Tongue (tissue), 2 donors: Measurements from ENCODE around the gene F2RL3. TPM values are rescaled to one million over a fixed set of nuclear protein-coding genes. Genes with fewer than 3 reads are reported as not detected.

Source experiments
- DNase-seq: peaks from one replicate; pipeline ENCODE4 v3.0.0-alpha.2; 2015
- total RNA-seq: library from RNA; depleted of rRNA; stranded (reverse); fragments of >200 nt; gene quantifications from one replicate; pipeline ENCODE4 v1.2.3, GENCODE V29; 2014

The F2RL3 gene
- total RNA-seq, 1 donor from 2014 or later = 1.3 TPM

DNA sequence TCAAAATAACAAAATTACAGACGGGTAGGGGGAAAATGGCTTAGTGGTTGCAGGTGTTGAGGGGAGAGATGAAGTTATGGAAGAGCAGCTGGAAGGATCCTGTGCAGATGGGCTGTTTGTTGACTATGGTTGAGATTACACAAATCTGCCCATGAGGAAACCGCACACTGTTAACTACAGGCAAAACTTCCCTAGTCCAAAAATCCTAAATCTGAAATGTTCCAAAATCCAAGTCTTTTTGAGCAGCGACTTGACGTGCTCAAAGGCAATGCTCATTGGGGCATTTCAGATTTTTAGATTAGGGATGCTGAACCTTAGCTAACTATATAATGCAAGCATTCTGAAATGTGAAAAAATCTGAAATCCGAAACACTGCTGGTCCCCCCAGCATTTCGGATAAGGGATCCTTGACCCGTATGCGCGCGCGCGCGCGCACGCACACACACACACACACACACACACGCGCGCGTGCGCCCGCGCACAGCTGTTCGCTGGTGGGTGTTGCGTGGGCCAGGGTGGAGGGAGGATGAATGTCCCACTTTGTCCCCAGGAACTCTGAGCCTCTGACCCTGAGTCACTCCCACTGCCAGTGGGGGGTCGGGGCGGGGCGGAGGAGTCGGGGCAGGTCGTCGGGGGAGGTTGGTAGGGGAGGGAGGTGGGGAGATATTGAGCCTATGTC, 6.8 kb downstream of the F2RL3 start:
- no peak for DNase-seq

DNA sequence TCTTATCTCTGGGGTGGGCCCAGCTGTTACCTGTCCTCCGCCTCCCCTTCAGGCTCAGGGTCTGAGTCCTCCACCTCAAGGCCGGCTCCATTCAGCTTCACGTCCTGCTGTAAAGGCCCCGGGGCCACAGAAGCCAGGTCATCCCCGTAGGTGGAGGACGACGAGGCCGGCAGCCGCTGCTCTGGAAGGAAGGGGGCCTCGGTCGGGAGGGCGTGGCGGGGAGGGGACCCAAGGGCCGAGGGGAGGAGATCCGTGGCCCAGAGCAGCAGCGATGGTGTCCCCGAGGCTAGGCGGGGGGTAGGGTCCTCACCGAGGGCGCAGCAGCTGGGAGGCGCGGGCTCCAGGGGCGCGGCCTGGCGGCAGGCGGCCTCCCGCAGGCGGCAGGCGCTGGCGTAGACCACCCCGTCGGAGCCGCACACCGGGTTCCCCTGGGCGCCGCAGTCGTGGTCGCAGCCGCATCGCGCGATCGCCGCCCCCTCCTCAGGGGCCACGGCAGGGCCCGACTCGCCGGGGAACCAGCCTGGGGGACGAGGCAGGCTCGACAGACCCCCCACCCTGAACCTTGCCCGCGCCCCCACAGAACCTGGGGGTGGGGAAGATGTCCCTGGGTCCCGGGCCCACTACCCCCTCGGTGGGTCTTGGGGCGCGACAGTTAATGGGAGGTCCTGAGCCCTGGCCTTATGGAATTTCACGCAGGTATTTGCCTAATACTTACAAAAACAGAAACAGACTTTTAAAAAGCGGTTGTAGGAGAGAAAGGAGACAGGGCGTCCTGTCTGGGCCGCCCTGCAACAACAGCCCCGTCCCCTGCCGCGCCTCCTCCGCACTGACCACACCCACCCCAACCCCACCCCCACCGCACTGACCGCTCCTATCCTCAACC, 7.6 kb downstream of the F2RL3 start:
- no peak for DNase-seq

DNA sequence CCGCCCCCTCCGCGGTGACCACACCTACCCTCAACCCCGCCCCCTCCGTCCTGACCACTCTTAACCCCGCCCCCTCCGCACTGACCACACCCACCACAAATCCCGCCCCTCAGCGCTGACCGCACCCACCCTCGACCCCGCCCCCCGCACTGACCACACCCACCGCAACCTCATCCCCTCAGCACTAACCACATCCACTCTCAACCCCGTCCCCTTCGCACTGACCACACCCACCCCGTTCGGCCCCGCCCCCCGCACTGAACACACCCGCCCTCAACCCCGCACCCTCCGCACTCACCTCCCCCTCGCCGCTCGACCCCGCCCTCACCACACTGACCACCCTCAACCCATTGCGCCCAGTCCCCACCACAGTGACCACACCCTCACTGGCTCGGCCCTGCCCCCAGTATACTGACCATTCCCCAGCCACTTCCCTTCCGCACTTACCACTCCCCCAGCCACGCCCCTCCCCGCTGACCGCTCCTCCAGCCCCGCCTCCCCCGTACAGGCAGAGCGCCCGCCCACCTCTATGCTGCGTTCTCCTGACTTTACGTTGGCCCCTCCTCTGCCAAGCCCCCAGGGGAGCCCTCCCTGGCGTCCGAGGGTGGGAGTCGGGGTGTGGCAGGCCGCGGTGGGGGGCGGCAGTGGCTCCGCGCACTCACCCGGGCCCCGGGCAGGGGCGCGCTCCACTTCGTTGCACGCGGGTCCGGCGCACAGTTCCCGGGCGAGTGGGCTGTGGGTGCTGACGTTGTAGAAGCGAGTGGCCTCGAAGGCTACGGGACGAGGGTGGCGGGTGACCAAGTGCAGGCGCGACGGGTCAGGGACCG, 8.4 kb downstream of the F2RL3 start:
- DNase-seq = peak; percentile 92

DNA sequence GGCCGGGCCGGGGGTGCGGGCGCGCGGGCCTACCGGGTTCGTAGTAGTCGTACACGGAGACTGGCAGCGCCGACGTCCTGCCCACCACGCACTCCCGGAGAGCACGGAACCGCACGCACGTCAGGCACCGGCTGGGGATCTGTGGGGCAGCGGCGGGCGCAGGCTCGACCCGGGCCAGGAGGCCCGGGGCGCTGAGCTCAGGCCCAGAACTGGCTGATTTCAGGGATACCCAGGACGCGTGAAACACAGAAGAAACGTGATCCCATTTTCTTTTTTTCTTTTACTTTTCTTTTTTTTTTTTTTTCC, 9.0 kb downstream of the F2RL3 start:
- DNase-seq = no peak

DNA sequence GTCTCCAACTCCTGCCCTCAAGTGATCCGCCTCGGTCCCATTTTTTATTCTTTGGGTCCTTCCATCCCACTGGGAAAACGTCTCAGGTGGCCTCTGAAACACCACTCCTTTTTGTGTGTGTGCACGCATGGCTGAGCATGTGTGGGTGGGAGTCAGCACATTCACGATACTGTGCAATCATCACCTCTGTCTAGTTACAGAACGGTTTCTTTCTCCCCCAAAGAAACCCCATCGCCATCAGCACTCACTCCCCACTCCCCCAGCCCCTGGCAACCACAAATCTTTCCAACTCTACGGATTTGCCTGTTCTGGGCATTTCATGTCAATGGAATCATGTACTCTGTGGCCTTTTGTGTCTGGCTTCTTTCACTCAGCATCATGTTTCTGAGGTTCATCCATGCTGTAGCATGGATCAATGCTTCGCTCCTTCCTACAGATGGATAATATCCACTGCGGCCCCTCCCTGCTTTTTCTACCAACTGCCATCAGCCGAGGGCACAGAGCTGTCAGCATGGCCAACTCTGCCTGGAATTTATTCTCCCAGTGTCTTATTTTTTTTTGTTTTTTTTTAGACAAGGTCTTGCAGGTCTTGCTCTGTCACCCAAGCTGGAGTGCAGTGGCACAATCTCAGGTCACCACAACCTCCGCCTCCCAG, 9.7 kb downstream of the F2RL3 start:
- DNase-seq = no peak

DNA sequence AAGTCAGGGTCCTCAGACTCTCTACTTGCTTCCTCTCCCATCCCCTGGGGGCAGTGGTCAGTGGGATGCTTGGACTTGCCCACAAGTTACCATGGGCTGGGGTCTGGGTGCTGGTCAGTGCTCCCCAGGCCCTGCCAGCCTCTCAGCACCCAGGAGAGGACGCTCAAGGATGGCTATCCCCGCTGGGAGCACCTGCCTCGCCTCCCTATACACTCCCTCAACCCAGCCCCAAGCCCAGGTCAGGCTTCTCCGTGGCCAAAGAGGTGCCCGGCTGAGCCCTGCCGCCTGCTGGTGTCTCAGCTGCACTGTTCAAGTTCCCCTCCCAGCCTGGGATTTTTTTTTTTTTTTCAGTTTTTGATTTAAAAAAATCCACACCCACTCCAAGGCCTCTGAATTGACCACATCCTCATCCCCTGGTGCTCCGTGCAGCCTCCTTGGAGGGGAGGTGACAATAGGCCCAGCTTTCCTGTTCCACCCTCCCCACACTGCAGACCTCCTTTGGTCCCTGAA, 10.8 kb downstream of the F2RL3 start:
- no peak for DNase-seq

DNA sequence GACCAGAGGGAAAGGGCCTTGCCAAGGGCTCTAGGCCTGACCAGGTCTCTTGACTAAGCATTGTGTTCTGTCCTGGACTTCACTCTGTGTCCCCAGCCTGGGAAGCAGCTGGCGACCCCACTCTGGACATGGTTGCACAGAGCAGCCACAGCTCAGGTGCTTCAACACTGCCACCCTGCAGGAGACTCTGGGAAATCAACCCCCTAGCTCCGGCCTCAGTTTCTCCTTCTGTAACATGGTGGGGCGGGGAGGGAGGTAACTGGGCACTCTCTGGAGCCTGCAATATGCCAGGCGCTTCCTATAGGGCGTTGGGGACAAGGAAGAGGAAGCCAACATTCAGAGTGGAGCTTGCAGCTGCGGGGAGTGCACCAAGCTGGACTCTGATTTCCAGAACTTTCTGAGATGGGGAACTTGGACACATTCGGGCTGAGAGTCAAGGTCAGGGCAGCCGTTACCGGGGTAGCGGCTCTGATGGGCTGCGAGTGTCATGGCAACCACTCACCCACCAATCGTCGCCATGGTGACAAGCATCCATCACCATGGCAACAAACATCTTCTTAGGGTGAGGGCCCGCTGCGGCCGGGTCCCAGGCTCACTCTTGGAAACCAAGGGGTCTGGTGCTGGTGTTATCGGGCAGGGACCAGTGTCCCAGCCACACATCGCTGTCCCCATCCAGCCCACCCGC, 12.8 kb downstream of the F2RL3 start:
- no peak for DNase-seq

DNA sequence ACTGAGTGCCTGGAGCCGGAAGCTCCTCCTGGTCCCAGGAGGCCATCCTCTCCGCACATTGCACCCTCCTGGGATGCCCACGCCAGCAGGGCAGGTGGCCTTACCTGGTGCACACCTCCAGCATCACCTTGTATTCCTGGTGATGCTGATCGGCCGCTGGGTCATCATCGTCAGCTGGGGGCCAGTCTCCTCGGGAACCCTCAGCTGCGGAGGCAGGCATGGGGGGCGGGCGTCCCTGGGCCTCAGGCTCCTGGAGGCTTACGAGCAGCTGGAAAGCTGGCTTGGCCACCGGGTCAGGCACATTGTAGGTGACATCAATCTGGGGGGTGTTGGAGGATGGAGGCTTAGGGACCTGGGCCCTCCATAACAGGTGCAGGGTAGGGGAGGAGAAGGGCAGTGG, 13.7 kb downstream of the F2RL3 start:
- DNase-seq = no peak

DNA sequence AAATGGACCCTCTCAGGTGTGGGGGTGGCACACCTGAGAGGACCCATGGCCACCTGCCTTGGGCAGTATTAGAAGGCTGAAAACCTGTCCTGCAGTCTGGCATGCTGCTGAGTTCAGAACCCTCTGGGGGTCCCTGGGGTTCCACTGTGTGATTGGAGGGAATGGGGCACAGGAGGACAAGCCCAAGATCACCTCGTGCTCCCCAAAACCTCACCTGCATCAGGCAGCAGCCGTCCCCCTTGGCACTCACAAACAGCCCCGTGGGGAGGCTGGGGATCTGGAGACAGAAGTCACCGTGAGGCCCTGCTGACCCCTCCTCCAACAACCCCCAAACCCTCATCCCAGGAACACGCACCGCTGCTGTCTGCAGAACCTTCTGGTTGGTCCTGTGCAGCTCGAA, 14.5 kb downstream of the F2RL3 start:
- no peak for DNase-seq

DNA sequence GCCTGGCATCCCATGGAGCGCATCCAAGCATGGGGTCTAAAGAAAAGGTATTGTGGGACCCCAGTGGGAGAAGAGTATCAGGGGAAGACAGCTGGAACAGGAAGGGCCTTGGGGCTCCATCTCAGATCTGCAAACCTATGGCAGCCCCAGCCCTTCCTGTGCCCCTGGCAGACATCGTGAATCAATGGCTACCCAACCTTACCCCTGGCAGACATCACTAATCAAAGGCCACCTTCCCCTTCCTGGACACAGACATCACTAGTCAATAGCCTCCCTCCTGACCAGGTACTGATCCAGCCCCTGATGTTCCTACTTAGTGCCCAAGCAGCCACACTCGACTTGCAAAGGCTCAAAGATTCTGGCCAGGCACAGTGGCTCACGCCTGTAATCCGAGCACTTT, 15.8 kb downstream of the F2RL3 start:
- DNase-seq = no peak

DNA sequence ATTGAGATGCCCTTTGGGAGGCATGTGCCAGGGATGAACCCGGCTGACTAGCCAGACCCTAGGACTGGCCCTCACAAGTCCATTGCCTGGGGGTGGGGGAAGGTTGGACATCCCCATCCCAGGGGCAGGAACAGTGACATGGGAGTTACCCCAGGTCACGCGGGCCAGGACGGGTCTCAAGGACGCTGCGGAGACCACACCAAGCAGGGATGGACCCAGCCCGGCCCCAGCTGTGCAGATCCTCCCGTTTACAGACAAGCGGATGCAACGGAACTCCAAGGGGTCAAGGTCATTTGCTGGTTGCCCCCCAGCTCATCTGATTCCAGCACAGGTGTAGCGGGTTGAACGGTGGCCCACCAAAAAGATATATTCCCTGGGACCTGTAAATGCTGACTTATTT, 20.0 kb downstream of the F2RL3 start:
- no peak for DNase-seq

DNA sequence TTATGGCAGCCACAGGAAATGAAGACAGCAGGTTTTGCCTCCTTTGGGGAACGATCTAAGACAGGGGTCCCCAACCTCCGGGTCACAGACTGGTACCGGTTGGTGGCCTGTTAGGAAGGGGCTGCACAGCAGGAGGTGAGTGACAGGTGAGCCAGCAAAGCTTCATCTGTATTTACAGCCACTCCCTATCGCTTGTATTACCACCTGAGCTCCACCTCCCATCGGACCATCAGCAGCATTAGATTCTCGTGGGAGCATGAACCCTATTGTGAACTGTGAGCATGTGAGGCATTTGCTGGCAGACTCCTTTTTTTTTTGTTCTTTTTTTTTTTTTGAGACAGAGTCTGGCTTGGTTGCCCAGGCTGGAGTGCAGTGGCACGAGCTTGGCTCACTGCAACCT, 22.2 kb downstream of the F2RL3 start:
- DNase-seq = no peak

DNA sequence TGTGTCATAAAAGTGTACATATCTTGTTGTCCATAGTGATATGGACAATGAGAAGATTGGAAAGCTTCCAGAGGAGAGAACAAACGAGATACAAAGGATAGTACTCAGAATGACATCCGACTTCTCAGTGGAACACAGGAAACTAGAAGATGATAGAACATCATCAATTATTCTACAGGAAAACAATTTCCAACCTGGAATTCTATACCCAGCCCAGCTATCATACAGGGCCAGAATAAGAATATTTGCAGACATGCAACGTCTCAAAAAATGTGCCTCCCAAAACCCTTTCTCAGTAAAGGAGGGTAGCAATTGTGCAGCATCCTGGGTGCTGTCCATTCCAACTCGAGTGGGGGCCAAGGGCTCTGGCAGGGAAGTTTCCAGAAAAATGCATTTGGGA, 24.0 kb downstream of the F2RL3 start:
- DNase-seq = no peak

DNA sequence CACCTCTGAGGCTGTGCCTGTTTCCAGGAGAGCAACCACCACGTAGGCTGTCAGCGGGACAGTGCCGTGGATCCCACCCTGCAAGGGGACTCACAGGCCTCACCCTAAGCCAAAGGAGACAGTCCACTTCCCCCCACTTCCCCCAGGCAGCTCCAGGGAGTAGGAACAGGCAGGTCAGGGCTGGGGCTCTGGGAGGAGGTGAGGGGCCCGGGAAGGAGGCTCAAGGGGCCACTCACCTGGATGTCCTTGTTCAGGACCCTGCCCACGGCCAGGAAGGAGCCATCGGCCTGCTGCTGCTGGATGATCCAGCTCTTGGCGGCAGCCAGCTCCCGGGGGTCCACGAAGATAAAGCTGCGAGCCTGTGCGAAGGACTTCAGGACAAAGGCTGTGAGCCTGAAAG, 25.6 kb downstream of the F2RL3 start:
- DNase-seq = no peak

DNA sequence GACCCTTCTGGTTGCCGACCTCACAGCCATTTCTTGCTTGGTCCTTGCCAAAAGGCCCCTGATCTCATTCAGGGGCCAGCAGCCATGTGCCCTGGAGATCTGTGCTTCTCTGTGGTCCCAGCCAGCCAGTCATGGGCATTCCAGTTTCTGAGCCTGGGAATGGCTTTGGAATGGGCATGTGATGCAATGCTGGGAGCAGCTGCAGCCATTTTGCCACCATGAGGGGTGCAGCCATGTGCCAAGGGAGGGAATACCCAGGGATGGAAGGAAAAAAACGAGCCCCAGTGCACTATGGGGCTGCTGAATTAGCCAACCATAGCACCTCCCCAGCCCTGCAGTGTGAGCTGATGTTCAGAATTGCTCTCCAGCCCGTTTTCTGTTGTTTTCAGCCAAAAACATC, 26.3 kb downstream of the F2RL3 start:
- no peak for DNase-seq

DNA sequence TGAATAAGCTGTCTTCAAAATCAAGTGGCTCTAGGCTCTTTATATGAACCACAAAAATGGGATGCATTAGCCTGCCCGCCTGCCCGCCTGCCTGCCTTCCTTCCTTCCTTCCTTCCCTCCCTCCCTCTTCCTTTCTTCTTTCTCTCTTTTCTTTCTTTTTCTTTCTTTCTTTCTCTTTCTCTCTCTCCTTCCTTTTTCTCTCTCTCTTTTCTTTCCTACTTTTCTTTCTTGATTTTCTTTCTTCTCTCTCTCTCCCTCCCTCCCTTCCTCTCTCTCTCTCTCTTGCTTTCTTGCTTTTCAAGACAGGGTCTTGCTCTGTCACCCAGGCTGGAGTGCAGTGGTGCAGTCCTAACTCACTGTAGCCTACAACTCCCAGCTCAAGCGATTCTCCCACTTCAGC, 26.9 kb downstream of the F2RL3 start:
- DNase-seq = no peak

DNA sequence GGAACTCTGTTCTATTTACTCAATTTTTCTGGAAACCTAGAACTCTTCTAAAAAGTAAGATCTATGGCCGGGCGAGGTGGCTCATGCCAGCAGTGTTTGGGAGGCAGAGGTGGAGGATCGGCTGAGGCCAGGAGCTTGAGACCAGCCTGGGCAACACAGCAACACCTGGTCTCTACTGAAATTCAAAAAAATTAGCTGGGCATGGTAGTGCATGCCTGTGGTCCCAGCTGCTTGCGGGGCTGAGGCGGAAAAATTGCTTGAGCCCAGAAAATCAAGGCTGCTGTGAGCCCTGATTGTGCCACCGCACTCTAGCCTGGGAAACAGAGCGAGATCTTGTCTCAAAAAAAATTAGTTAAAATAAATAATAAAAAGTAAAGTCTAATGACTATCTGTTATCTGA, 28.6 kb downstream of the F2RL3 start:
- DNase-seq = no peak

DNA sequence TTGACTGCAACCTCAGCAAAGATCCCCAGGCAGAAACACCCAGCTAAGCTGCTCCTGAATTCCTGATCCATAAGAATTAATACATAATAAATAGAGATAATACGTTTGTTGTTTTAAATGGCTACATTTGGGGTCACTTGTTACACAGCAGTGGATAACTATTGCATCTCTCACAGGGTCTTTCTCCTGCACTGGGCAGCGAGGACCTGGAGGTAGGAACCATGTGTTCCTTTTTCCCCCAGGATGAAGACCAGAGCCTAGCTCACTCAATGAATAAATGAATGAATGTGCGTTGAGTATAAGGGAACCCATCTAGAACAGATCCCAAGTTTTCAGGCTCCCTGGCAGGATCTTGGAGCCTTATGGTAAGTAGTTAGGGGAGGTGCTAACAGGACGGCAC, 30.7 kb downstream of the F2RL3 start:
- no peak for DNase-seq

DNA sequence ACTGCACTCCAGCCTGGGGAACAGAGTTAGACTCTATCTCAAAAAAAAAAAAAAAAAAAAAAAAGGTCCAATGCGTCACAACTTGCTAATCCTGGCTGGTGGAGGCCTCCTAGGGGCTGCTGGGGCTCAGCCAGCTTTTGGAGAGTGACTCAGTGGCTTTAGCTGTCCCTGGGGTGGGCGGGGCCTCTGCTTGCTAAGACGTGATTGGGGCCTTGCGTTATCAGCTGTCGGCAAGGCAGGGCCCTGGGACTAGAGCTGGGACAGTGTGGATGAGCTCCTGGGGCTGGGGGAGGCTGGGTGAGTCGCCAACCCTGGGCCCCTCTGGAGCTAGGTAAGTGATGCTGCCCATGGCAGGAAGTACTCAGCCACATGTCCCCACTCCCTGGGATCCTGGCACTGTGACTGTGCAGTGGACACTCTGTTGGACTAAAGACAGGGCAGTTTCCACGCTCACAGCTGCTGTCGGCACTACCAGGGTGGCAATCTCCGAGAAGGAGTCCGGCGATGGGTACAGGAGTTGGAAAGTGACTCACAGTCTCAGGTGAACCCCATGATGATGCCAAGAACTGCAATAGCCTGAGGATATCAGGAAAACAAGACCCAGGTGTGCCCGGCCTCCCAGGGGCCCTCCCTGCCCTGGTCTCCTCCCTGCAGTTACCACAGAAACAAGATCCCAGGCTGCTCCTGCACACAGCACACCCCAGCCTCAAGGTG, 32.2 kb downstream of the F2RL3 start:
- DNase-seq = no peak

DNA sequence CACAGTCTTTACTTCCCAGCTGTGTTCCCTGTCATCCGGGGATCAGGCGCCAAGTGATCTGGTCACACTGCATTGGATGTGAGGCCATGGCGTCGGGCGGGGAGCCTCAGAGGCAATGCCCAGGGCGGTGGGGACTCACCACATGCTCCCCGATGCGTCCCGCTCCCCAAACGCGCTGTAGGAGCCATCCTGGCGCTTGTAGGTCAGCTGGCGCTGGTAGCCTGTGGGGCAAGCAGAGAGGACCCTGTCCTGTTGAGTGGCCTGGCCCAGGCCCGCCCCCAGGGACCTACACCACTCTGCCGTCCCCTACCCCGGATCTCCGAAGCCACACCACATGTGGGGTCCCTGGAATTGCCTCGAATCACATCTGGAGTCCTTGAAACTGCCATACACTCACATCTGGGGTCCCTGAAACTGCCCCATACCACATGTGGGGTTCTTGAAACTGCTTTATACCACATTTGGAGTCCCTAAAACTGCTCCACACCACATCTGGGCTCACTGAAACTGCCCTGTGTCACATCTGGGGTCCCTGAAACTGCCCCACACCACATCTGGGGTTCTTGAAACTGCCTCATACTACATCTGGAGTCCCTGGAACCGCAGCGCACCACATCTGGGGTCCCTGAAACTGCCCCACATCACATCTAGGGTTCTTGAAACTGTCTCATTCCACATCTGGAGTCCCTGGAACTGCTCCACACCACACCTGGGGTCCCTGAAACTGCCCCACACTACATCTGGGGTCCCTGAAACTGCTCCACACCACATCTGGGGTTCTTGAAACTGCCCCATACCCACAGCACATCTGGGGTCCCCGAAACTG, 33.2 kb downstream of the F2RL3 start:
- DNase-seq = no peak
